GM08714 (cell line): ENCODE data around the gene LTN1.
"Not testable (repeated sequence)": the region's sequence is repeated elsewhere in the genome, so short reads cannot be mapped to it uniquely, and the experiment has no call there.

ENCODE experiments used
- H3K4me3 ChIP-seq: fragments of 200-500 bp; sonication (Bioruptor generic); 2 replicates; pipeline ENCODE4 v1.5.1; 2014; ENCODE audit warnings: mild to moderate bottlenecking, low read length, inconsistent platforms
- ZNF274 ChIP-seq: IDR thresholded peaks from 2 replicates; pipeline ENCODE4 v1.6.1; 2012; ENCODE audit warnings: mild to moderate bottlenecking, low read depth, low read length

Gene LTN1

DNA sequence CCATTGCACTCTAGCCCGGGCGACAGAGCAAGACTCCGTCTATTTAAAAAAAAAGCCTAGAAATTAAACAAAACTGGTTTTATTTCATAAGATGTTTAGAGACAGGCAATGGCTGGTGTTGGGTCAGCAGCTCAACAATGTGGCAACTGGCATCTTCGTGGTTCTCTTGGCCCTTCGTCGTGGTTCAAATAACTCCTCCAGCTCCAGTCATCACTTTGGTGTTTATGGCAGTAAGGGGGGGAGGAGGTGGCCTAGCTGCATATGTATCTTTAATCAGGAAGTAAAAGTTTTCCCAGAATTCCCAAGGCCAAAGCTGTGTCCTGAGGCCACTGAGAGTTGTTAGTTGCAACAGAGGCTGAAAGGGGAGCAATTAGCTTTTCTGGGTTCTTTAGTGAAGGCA lies 13.0 kb upstream of the LTN1 start:
- no peak for TF ChIP-seq ZNF274
- H3K4me3 ChIP-seq: no peak overlapping the region

DNA sequence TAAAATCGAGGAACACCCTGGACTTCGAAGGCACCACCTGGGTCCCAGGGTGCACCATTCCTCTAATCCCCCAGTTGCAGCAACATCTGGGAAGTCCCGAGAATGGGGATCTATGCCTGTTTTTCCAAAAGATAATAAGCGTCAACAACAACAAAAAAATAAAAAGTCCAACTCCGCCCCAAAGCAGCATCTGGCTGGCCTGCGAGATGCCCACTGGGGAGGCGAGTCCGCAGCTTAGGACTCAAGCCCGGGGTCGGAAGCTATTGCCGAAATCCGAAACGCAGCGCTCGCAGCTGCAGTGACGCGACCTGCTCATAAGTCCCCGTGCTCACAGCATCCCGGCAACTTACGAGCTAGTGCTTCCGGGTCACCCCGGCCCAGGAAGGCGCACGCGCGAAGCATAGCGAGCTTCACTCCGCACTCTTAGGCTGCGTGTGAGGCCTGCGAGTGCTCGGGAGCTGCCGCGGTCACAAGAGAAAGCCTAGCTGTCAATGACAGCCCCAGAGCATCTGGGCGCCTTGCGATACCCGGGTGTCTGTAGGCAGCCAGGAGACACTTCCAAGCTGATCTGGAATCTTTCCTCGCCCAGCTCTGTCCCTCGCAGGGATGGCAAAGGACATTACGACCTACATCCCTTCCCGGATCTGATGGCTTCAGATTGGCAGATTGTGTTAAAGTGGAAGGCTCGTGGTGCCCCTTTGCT lies 9.9 kb upstream of the LTN1 start:
- peak overlapping the region; percentile 74 for H3K4me3 ChIP-seq
- no peak for TF ChIP-seq ZNF274

DNA sequence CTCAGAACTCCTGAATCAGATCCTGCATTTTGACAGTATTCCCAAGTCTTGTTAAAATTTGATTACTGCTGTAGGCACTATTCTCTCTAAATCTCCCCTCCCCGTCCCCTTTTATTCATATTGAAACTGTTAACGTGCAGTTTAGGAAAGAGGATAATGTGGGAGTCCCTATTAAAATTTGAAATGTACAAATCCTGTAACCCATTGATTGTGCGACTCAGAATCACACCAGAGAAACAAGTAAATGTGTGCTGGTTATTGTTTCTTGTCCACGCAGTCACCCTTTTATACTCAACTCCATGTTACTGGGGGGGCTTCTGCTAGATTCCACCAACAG lies 584 bp upstream of the LTN1 start:
- no peak for TF ChIP-seq ZNF274
- peak overlapping the region; percentile 57 for H3K4me3 ChIP-seq

DNA sequence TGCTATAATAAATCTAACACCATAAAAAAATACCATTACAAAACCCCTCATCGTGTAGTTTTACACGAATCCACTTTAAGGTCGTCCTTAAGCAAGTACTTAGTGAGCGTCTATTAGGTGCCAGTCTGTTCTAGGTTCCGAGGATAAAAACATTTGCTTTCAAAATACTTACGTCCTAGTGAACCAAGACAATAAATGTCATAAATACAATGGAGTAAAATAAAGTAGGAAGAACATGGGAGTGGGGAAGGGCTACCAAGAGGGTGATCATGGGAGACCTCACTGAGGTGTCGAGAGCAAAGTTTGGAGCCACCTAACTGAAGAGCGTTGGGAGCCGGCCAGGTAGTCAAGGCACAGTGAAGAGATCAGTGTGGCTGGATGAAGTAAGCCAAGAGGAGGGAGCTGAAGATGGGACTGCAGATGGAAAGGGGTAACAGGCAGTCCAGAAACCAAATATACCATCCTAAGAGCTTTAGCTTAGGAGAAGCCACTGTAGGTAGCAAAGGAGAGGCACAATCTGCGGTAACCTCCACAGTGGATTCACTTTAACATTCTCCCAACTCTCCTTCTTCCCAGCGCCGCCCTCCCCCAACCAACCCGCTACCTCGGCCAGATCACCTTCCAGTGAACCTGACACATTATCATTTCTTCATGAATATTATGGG lies 684 bp downstream of the LTN1 start:
- peak overlapping the region; percentile 92 for H3K4me3 ChIP-seq
- no peak for TF ChIP-seq ZNF274

GRCh38 chr21:28988146-28988545 lies 4.5 kb downstream of the LTN1 start:
- H3K4me3 ChIP-seq: not testable (repeated sequence)

DNA sequence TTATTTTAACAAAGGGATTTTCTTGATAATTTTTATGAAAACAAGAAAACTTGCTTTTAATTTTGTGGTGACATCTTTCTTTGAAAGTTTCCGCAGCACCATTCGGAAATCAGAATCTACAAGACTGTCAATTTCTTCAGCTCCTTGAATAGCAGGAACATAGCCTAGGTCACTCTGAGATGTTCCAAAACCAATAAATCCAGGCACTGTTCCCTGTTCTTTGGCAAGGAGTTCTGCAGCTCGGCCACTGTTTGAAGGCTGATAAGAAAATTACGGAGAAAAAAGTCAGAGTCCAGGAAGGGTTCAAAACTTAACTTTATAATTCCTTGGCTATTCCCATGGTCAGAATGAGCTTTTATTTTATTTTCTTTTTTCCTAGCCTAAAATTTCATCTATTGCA lies 6.0 kb downstream of the LTN1 start:
- H3K4me3 ChIP-seq: no peak overlapping the region
- no peak for TF ChIP-seq ZNF274

DNA sequence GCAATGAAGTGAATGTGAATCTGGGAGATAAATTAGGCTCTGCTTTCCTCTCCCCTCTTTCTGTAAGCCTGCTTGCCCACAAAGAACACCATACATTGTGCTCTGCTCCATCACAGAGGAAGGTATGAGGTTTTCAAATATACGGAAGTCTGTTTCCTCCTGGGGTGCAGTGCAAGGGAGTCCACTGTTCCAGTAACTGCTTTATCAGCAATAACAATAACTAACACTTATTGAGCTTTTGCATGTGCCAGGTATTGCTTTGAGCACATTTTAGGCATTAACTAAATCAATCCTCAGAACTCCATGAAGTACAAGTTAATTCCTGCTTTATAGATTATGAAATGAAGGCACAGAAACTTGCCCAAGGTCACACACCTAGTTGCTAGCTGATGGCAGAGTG lies 10.0 kb downstream of the LTN1 start:
- no peak for TF ChIP-seq ZNF274

DNA sequence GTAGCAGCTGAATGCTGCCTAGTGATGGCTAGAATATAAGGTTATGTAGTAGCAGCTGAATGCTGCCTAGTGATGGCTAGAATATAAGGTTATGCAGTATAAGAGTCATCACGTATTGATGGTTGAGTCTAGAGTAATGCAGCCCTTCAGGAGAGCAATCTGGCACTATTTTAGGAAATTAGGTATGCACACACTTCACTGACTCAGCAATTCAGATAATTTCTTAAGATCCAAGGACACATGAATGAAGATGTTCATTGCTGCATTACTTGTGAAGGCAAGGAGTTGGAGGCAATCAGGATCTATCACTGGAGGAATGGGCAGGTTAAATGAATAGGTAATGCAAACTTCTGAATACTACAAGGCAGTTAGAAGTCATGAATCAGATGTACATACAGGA lies 13.6 kb downstream of the LTN1 start:
- TF ChIP-seq ZNF274: no peak
- H3K4me3 ChIP-seq: no peak overlapping the region

More for the DNA sequence above, 10.0 kb downstream of the LTN1 start:
- no peak overlapping the region for H3K4me3 ChIP-seq

- H3K4me3 ChIP-seq: no peak overlapping the region
- TF ChIP-seq ZNF274: no peak
Observed at GRCh38 chr21:28975397-28975796, 17.3 kb downstream of the LTN1 start.

GRCh38 chr21:28974531-28975227 lies 18.0 kb downstream of the LTN1 start:
- no peak overlapping the region for H3K4me3 ChIP-seq
- TF ChIP-seq ZNF274: no peak

GRCh38 chr21:28972398-28972797 lies 20.3 kb downstream of the LTN1 start:
- no peak overlapping the region for H3K4me3 ChIP-seq

DNA sequence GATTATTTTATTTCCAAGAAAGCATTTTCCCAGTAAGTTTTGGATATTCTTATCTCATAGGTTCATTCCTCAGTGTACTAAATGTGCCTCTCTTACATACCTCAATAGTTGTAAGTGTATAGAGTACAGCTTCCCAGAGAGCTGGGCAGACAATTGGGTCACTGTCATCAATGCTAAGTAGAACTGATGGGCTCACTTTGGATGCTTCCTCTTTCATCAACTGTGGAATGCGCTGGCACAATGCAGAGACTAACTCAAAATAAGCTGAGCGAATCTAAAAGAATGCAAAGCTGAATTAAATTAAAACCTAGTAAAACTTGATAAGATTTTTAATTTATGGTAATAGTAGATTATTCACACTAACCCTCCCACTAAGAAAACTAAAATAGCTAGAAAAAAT lies 21.5 kb downstream of the LTN1 start:
- TF ChIP-seq ZNF274: no peak

More at GRCh38 chr21:28972398-28972797, 20.3 kb downstream of the LTN1 start:
- no peak for TF ChIP-seq ZNF274

GRCh38 chr21:28963831-28964230 lies 28.8 kb downstream of the LTN1 start:
- no peak overlapping the region for H3K4me3 ChIP-seq

More for the DNA sequence above, 21.5 kb downstream of the LTN1 start:
- H3K4me3 ChIP-seq: no peak overlapping the region

DNA sequence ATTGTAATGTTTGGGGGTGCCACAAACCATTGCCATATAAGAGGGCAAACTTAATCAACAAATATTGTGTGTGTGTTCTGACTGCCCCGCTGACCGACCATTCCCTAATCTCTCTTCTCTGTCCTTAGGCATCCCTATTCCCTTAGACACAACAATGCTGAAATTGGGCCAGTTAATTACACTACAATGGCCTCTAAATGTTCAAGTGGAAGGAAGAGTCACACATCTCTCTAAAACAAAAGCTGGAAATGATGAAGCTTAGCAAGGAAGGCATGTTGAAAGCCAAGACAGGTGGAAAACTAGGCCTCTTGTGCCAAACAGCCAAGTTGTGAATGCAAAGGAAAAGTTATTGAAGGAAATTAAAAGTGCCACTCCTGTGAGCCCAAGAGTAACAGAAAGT lies 30.2 kb downstream of the LTN1 start:
- no peak for TF ChIP-seq ZNF274
- no peak overlapping the region for H3K4me3 ChIP-seq

More at GRCh38 chr21:28963831-28964230, 28.8 kb downstream of the LTN1 start:
- no peak for TF ChIP-seq ZNF274

- no peak overlapping the region for H3K4me3 ChIP-seq
- no peak for TF ChIP-seq ZNF274
Observed at GRCh38 chr21:28961927-28962326, 30.8 kb downstream of the LTN1 start.

- no peak overlapping the region for H3K4me3 ChIP-seq
- TF ChIP-seq ZNF274: no peak
Observed at GRCh38 chr21:28960245-28960644, 32.4 kb downstream of the LTN1 start.
